ACC112 (cell line): ENCODE measurements around the gene RNF144B.

Source experiments
- H2AFZ ChIP-seq: fragments of 200-600 bp; sonication (generic); one replicate; pipeline ENCODE4 v1.6.0; 2017; ENCODE audit warnings: antibody characterized with exemption, low read length; ENCODE audit not compliant: unreplicated experiment
- H3K27ac ChIP-seq: fragments of 200-600 bp; sonication (generic); 2 replicates; pipeline ENCODE4 v1.5.1; 2014; ENCODE audit warnings: low read depth, mild to moderate bottlenecking, antibody characterized with exemption, low read length, moderate library complexity
- H3K27me3 ChIP-seq: fragments of 200-600 bp; sonication (generic); 2 replicates; pipeline ENCODE4 v1.6.1; 2014; ENCODE audit warnings: mild to moderate bottlenecking, antibody characterized with exemption, low read length, moderate library complexity, mixed read lengths; ENCODE audit not compliant: insufficient read depth
- H3K36me3 ChIP-seq: fragments of 200-600 bp; sonication (generic); 2 replicates; pipeline ENCODE4 v1.6.1; 2016; ENCODE audit warnings: mild to moderate bottlenecking, antibody characterized with exemption, low read length, moderate library complexity, mixed read lengths; ENCODE audit not compliant: insufficient read depth
- H3K4me1 ChIP-seq: fragments of 200-600 bp; sonication (generic); one replicate; pipeline ENCODE4 v1.6.1; 2016; ENCODE audit warnings: low read length, mixed read lengths; ENCODE audit not compliant: insufficient read depth, unreplicated experiment, control insufficient read depth
- H3K4me3 ChIP-seq: fragments of 200-600 bp; sonication (generic); 2 replicates; pipeline ENCODE4 v1.5.1; 2014; ENCODE audit warnings: mild to moderate bottlenecking, low read depth, low read length
- H3K79me2 ChIP-seq: fragments of 200-600 bp; sonication (generic); one replicate; pipeline ENCODE4 v1.6.0; 2016; ENCODE audit warnings: low read length; ENCODE audit not compliant: control insufficient read depth, unreplicated experiment, insufficient read depth

Gene RNF144B

DNA sequence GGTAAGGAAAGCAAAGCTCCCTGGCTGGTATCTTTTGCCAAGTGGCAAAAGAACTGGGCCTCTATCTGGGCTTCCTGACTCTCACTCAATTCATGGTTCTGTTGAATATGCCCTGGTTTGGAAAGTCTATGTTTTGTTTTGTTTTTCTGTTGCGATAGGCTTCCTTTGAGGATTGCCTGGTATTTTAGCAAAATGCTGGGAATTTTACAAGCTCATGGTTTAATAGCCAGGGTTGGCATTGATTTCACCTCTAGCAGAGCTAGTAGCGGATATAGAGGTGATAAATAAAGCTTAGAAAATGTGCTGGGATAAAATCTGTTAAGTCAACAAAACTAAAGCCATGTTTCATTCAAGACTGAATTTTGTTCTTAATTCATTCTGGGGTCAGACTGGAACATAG, 109.9 kb downstream of the RNF144B start:
- Histone ChIP-seq H3K27me3 (0 out of 2 replicates have a peak, but pooled peaks cover 5% of the 10 kb centered on the region), H2AFZ (no peak overlapping the region), H3K4me3 (no peak overlapping the region), H3K4me1 (peaks cover 7% of the 10 kb centered on the region), H3K36me3 (no peaks in the 10 kb centered on the region), H3K79me2 (no peaks in the 10 kb centered on the region), H3K27ac (no peak overlapping the region)

DNA sequence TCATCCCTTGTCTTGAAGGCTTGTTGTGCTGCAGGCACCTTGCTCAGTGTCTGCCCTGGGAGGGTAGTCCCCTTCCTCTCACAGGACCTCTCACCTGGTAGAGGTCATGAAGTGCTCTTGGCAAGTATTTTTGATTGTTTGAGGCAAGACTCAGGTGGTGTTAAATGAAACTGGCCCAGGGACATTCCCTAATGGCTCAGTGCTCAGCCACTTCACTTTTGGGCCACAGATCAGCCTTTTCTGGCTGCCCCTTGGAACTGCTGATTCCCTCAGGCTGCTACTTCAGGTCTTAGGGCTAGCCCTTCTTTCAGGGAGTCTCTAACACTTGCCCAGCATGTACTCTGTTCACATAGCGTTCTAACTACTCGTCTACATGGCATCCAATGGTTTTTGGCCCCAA, 111.3 kb downstream of the RNF144B start:
- Histone ChIP-seq H3K36me3 (no peaks in the 10 kb centered on the region), H3K27ac (no peak overlapping the region), H3K4me3 (no peak overlapping the region), H3K4me1 (peaks cover 13% of the 10 kb centered on the region), H3K27me3 (0 out of 2 replicates have a peak, but pooled peaks cover 5% of the 10 kb centered on the region), H3K79me2 (no peaks in the 10 kb centered on the region), H2AFZ (no peak overlapping the region)

DNA sequence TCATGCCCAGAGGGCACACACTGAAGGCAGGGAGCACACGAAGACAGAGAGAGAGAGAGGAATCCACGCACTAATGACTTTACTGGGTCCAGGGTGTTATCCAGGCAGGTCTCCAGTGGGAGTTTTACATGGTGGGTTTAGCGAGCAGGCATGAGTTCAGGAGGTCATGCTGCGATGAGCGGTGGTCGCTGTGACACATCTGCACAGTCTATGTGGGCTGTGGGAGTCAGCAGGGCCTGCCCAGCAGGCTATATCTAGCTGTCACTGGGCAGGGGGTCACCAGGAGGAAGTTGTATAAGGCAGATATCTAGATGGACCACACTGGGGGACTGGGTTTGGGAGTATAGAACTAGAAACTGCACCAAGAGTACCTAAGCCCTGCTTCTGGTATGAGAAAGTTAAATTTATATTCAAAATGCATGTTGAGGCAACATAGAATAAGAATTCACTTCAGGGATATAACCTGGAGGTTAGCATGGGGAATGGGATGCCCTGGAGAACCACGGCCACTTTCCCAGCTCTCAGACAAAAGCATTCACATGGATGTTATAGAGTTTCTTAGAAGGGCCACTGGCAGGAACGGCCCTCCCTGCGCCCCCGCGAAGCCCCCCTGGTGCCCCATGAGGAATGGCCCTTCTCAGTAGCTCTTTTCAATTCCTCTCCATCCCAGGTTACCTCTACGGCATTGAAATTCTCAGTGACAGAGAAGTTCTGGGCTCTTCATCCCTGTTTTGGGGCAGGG, 113.9 kb downstream of the RNF144B start:
- Histone ChIP-seq H3K27ac (peak overlapping the region; percentile 45), H3K27me3 (no peaks in the 10 kb centered on the region), H3K4me3 (no peak overlapping the region), H3K79me2 (no peaks in the 10 kb centered on the region), H3K4me1 (peaks cover 22% of the 10 kb centered on the region), H2AFZ (no peak overlapping the region), H3K36me3 (no peaks in the 10 kb centered on the region)

DNA sequence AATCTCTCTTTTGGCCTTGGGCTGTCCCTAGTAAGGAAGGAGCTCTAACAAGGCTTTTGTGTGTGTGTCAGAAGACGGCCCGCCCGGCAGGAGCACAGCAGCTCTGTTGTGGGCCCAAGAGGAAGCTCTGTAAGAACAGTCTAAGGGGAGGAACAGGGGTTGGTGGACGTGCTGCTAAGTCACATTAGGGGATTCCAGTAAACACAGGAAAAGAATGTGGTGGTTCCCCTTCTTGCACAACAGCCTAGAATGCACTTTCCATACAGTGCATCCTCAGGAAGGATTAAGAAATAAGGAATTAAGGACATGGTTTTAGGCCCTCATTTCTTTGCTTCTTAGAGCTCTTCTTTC, 114.5 kb downstream of the RNF144B start:
- H3K4me1 ChIP-seq = peaks cover 22% of the 10 kb centered on the region
- H3K27me3 ChIP-seq = no peaks in the 10 kb centered on the region
- H2AFZ ChIP-seq = peak overlapping the region; percentile 58

DNA sequence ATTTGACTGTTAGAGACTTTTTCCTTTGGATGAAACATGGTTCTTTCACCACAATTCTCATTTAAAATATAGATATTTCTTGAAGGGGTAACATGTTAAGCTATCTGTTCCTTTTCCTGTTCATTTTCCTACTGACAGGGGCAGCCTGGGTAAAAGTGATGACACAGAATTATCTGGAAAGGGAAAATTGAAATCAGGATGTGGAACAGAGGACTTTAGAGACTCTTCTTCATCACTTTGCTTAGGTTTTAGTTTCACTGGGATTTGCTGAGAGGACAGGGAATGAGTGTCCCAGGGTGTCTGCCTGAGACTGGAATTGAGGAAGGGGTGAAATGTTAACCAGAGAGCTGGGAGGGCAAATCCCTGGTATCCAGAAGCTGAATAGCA, 116.0 kb downstream of the RNF144B start:
- H3K4me1 ChIP-seq = peaks cover 22% of the 10 kb centered on the region
- H2AFZ ChIP-seq = peak overlapping the region; percentile 99
- no peak overlapping the region for H3K27ac ChIP-seq
- no peaks in the 10 kb centered on the region for H3K27me3 ChIP-seq
- no peaks in the 10 kb centered on the region for H3K79me2 ChIP-seq
- H3K36me3 ChIP-seq = no peaks in the 10 kb centered on the region
- no peak overlapping the region for H3K4me3 ChIP-seq

More for the DNA sequence above, 114.5 kb downstream of the RNF144B start:
- Histone ChIP-seq H3K27ac (peak overlapping the region; percentile 53), H3K4me3 (no peak overlapping the region), H3K79me2 (no peaks in the 10 kb centered on the region), H3K36me3 (no peaks in the 10 kb centered on the region)

DNA sequence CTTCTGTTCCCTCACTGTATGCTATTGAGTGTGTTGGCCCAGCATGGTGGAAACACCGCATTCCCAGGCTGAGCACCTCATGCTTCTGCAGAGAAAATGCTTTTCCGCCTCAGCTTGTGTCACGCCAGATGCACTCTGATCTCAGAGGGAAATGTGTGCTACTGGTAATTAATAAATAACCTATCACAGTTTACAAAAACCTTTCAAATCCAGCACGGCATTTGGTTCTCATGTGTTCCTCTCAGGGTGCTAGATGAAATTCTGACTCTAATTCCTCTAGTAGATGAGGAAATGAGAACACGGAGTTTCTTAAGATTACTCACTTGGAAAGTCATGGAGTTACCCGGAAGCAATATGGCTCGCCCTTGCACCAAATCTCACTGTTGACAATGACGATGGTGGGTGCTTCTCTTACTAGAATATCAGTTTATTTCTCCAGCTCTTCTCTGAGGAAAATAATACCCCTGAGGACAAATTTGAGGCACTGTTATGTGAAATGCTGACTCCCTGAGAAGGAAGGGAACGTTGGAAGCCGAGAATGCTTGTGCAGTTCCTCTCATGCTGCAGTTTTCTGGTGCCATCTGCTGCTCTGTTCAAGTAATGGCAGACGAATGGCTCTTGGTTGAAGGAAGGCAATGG, 116.6 kb downstream of the RNF144B start:
- peak overlapping the region; percentile 99 for H2AFZ ChIP-seq
- H3K4me1 ChIP-seq = peaks cover 22% of the 10 kb centered on the region
- H3K79me2 ChIP-seq = no peaks in the 10 kb centered on the region
- H3K4me3 ChIP-seq = peak overlapping the region; percentile 64
- no peaks in the 10 kb centered on the region for H3K27me3 ChIP-seq
- no peaks in the 10 kb centered on the region for H3K36me3 ChIP-seq
- H3K27ac ChIP-seq = no peak overlapping the region

DNA sequence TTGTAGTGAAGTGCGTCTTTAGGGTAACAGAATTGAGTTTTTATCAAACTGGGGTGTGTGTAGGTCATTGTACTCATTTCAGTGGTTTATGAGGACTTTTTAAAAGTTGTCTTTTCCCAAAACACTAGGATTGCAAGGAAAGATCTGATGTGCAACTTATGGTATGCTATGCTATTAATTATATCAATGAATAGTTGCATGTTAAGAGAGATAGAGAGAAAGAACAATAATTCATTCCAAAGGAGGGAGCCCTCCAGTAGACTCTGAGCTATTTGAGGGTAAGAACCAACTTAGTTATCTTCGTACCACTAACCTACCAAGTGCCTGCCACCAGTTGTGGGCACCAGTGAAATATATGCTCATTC, 117.1 kb downstream of the RNF144B start:
- no peak overlapping the region for H3K27ac ChIP-seq
- no peaks in the 10 kb centered on the region for H3K36me3 ChIP-seq
- peak overlapping the region; percentile 99 for H2AFZ ChIP-seq
- no peak overlapping the region for H3K4me3 ChIP-seq
- no peaks in the 10 kb centered on the region for H3K79me2 ChIP-seq
- H3K4me1 ChIP-seq = peaks cover 22% of the 10 kb centered on the region
- no peaks in the 10 kb centered on the region for H3K27me3 ChIP-seq

DNA sequence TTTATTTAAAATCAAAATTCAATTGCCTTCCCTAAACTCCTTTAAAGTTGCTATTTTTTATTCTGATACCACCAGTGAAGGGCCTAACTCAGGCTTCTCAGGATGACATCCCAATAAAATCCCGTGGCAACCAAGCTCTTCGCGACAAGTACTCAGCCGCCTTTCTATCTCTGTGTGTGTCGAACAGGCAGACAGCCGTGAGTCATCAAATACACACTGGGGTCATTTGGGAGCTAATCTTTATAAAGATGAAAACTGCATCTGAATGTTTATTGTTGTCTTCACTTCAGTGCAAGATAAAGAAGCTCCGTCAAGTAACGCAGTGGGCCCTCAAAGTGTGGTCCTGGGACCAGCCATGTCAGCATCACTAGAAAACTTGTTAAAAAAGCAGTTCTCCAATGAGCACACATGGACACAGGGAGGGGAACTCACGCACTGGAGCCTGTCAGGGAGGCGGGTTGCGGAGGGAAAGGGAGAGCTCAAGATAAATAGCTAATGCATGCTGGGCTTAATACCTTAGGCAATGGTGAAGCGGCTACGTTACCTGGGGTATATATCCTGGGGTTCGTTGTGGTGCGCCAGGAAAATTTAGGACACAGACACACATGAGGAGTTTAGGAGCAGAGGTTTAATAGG, 119.3 kb downstream of the RNF144B start:
- H2AFZ ChIP-seq = no peak overlapping the region
- no peak overlapping the region for H3K27ac ChIP-seq
- no peak overlapping the region for H3K4me3 ChIP-seq

DNA sequence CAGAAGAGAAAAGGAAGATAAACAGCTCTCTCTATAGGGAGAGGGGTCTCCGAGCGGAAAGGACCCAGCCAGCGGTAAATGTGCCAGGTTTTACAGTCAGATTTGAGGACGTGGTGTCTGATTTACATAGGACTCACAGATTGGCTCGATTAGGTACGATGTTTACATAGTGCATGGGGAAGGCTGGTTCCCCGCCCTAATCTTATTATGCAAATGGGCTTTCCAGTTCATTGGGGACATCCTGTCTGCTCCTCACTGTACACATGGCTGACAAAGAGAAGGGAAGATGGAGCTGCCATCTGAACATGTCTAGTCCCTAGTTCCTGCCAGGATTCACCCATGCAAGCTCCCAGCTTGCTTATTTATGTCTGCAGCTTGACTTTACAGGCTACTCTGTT, 119.9 kb downstream of the RNF144B start:
- H3K4me3 ChIP-seq = no peak overlapping the region
- no peak overlapping the region for H3K27ac ChIP-seq
- peaks cover 15% of the 10 kb centered on the region for H3K4me1 ChIP-seq
- H3K79me2 ChIP-seq = no peaks in the 10 kb centered on the region
- no peak overlapping the region for H2AFZ ChIP-seq
- no peaks in the 10 kb centered on the region for H3K36me3 ChIP-seq
- no peaks in the 10 kb centered on the region for H3K27me3 ChIP-seq

More for the DNA sequence above, 119.3 kb downstream of the RNF144B start:
- Histone ChIP-seq H3K79me2 (no peaks in the 10 kb centered on the region), H3K27me3 (no peaks in the 10 kb centered on the region), H3K36me3 (no peaks in the 10 kb centered on the region), H3K4me1 (peaks cover 19% of the 10 kb centered on the region)

DNA sequence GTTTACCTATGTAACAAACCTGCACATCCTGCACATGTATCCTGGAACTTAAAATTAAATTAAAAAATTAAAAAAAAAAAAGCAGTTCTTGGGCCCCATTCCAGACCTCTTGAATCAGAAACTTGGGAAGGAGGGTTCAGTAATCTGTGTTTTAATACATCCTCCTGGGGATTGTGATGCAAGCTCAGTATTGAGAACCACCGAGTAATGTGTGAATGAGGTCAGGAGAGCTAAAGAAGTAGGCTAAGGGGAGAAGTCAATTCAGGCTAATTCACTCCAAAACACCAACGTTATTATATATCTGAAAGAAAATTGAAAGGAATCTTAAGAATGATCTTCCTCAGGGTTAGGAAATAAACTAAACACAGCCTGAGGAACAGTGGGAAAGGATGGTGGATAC, 120.4 kb downstream of the RNF144B start:
- Histone ChIP-seq H3K4me3 (no peak overlapping the region), H3K27ac (no peak overlapping the region), H3K27me3 (no peaks in the 10 kb centered on the region), H2AFZ (no peak overlapping the region), H3K79me2 (no peaks in the 10 kb centered on the region), H3K36me3 (no peaks in the 10 kb centered on the region), H3K4me1 (peaks cover 12% of the 10 kb centered on the region)
